T-cell (primary cell): ENCODE data around the gene MAS1L. TPM values are rescaled to one million over a fixed set of nuclear protein-coding genes. Genes with fewer than 3 reads are reported as not detected.

Experiments
- ATAC-seq, 4 experiments: fragments of 200-7000 bp in 3 of 4; fragments of 150-1000 bp in 1 of 4; cut with Tn5 transposase; replicated peaks in 1 of 4; 1 replicate in 3 of 4; 2 replicates in 1 of 4; pipeline ENCODE4 v1.10.0; 2021; ENCODE audit warnings: moderate library complexity in 3 of 4, mild to moderate bottlenecking in 2 of 4, moderate number of reproducible peaks in 1 of 4
- CTCF ChIA-PET, 2 donors: fragments of 300-600 bp; sonication (Branson Sonifier 250); formaldehyde crosslinking; loops; one replicate each; lab custom pipeline; 2022; ENCODE audit warnings: antibody characterized with exemption in 2 of 2; lab: Charles Lee
- POLR2A ChIA-PET, 2 donors: fragments of 300-600 bp; sonication (Branson Sonifier 250); formaldehyde crosslinking; loops; one replicate each; lab custom pipeline; 2022; ENCODE audit warnings: antibody characterized with exemption in 2 of 2; lab: Charles Lee
- DNase-seq, 35 experiments: peaks; one replicate each; pipeline versions ENCODE4 v3.0.0 to v3.0.0-alpha.2; 2013 to 2023
- H3K27ac ChIP-seq: one replicate; pipeline ENCODE4 v1.5.1; 2013; ENCODE audit warnings: low read length
- H3K27me3 ChIP-seq, 2 experiments: replicated peaks in 1 of 2; 1 replicate in 1 of 2; 2 replicates in 1 of 2; pipeline versions ENCODE4 v1.6.1 to v1.7.0; 2013; ENCODE audit warnings: low read length in 1 of 2, mixed read lengths in 1 of 2; ENCODE audit not compliant: control insufficient read depth in 2 of 2, insufficient read depth in 2 of 2; ENCODE audit errors: extremely low read depth in 1 of 2
- H3K36me3 ChIP-seq, 2 donors: 1 replicate in 1 of 2; 2 replicates in 1 of 2; pipeline versions ENCODE4 v1.6.1 to v1.7.0; 2013; ENCODE audit warnings: low read length in 1 of 2; ENCODE audit not compliant: control insufficient read depth in 2 of 2, insufficient read depth in 1 of 2; ENCODE audit errors: extremely low read depth in 1 of 2
- H3K4me1 ChIP-seq, 2 experiments: 1 replicate in 1 of 2; 2 replicates in 1 of 2; pipeline versions ENCODE4 v1.6.1 to v1.7.0; 2013; ENCODE audit warnings: low read length in 2 of 2, mixed read lengths in 1 of 2; ENCODE audit not compliant: insufficient read depth in 2 of 2, control insufficient read depth in 1 of 2; ENCODE audit errors: extremely low read depth in 1 of 2
- H3K4me3 ChIP-seq, 2 donors: 1 replicate in 1 of 2; 2 replicates in 1 of 2; pipeline versions ENCODE4 v1.5.1 to v1.7.0; 2013; ENCODE audit warnings: mild to moderate bottlenecking in 2 of 2, low read length in 1 of 2, moderate library complexity in 1 of 2; ENCODE audit not compliant: control insufficient read depth in 1 of 2; ENCODE audit errors: extremely low read depth in 1 of 2
- H3K9me3 ChIP-seq: 2 replicates; pipeline ENCODE4 v1.7.0; 2013
- H3K27ac Mint-ChIP-seq, 2 donors: one replicate each; pipeline ENCODE4 v1.8.0; 2020 to 2021; ENCODE audit warnings: mild to moderate bottlenecking in 2 of 2, mixed read lengths in 2 of 2
- H3K27me3 Mint-ChIP-seq, 2 donors: one replicate each; pipeline ENCODE4 v1.8.0; 2021 to 2022; ENCODE audit warnings: mixed read lengths in 2 of 2
- H3K36me3 Mint-ChIP-seq: one replicate; pipeline ENCODE4 v1.8.0; 2021; ENCODE audit warnings: mixed read lengths
- H3K4me1 Mint-ChIP-seq, 3 donors: one replicate each; pipeline ENCODE4 v1.8.0; 2020 to 2022; ENCODE audit warnings: mixed read lengths in 3 of 3, mild to moderate bottlenecking in 1 of 3
- H3K4me3 Mint-ChIP-seq, 3 donors: one replicate each; pipeline ENCODE4 v1.8.0; 2020 to 2022; ENCODE audit warnings: mild to moderate bottlenecking in 3 of 3, mixed read lengths in 3 of 3, moderate library complexity in 3 of 3
- H3K9me3 Mint-ChIP-seq, 3 donors: one replicate each; pipeline ENCODE4 v1.8.0; 2020 to 2022; ENCODE audit warnings: mixed read lengths in 3 of 3
- WGBS: methylation state at CpG from one replicate; pipeline ENCODE4 v1.1.5; 2013; ENCODE audit warnings: missing lambda C conversion rate; ENCODE audit not compliant: insufficient coverage; 5-methylcytosine and 5-hydroxymethylcytosine counted together
- total RNA-seq, 35 experiments: library from RNA in 6 of 35; stranded (reverse) in 6 of 35; fragments of 120-200 nt in 1 of 35; gene quantifications; one replicate each; pipeline versions ENCODE4 v1.2.1 to v1.2.4 and lab custom pipeline; 2013 to 2026

MAS1L gene
- total RNA-seq, 5 donors from 2014 or later (not counting 1 experiment from before 2014, with no cell fraction given): not detected

DNA sequence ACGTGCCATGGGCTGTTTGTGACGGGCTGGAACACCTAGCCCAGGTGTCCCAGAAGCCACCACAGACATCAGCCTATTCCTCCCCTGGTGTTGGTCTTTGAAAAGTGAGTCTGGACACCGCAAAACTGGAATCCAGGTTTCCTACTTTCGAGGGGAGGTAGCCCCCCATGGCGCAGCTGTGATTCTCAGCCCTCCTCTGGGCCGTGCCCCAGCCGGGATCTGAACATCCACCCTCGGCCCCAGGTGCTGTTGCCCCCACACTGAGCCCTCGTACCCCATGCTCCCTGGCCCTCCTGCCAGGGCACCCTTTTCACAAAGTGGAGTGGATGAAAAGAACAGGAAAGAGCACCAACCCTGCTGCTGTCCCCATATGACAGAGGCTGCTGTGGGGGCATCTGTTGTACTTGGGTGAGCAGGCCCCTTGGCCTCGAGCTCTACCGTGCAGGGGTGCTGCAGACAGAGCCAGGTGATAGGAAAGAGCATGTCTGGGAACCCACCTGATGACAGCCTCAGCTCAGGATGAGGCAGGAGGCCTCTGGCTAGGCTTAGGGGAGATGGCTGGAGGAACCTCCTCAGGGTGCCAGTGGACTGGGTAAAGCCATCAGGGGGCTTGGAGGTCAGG, 18.8 kb upstream of the MAS1L start:
- Histone ChIP-seq H3K9me3 (no peaks in the 10 kb centered on the region), H3K27me3 (peaks cover 0 to 44% of the 10 kb centered on the region in 2 experiments), H3K36me3 (no peaks in the 10 kb centered on the region), H3K4me3 (no peak overlapping the region), H3K4me1 (no peaks in the 10 kb centered on the region), H3K27ac (no peak overlapping the region)
- no peak for DNase-seq
- Mint-ChIP-seq H3K4me3 (no peak overlapping the region), H3K27ac (no peak overlapping the region), H3K36me3 (no peaks in the 10 kb centered on the region), H3K9me3 (no peaks in the 10 kb centered on the region), H3K27me3 (peaks cover 15 to 23% of the 10 kb centered on the region in 2 donors), H3K4me1 (no peaks in the 10 kb centered on the region)
- POLR2A ChIA-PET: no interaction called here
- ATAC-seq: no peak
- CTCF ChIA-PET: no interaction called here
- WGBS: 72% methylated on average over 9 of the region's 11 CpGs

DNA sequence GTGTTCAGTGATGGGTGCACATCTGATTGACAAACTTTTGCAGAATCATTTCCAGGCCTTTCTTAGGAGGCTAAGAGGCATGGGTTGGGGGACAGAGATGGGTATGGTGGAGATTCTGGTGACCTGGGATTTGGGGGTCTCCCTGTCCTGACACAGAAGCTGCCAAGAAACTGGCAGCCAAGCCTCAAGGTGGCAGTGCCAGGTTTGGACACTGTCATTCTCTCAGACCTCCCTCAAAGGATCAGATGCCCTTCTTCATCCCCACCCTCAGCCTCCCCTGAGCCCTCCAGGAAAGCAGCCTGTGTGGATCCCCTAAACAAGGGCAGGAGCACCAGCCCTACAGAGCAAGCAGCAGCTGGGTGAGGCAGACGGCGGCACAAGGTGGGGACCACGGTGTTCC, 18.1 kb upstream of the MAS1L start:
- H3K27ac Mint-ChIP-seq: no peak overlapping the region
- H3K27me3 Mint-ChIP-seq: peaks cover 12 to 26% of the 10 kb centered on the region in 2 donors
- H3K36me3 Mint-ChIP-seq: no peaks in the 10 kb centered on the region
- Histone ChIP-seq H3K4me3 (no peak overlapping the region), H3K9me3 (no peaks in the 10 kb centered on the region), H3K27ac (no peak overlapping the region), H3K36me3 (no peaks in the 10 kb centered on the region), H3K4me1 (no peaks in the 10 kb centered on the region), H3K27me3 (peaks cover 0 to 49% of the 10 kb centered on the region in 2 experiments)
- H3K4me3 Mint-ChIP-seq: no peak overlapping the region
- ChIA-PET CTCF (no interaction called here), POLR2A (no interaction called here)
- DNase-seq (no peak), ATAC-seq (no peak)
- no peaks in the 10 kb centered on the region for H3K9me3 Mint-ChIP-seq
- no peaks in the 10 kb centered on the region for H3K4me1 Mint-ChIP-seq
- 89% methylated on average over 3 of the region's 3 CpGs for WGBS

DNA sequence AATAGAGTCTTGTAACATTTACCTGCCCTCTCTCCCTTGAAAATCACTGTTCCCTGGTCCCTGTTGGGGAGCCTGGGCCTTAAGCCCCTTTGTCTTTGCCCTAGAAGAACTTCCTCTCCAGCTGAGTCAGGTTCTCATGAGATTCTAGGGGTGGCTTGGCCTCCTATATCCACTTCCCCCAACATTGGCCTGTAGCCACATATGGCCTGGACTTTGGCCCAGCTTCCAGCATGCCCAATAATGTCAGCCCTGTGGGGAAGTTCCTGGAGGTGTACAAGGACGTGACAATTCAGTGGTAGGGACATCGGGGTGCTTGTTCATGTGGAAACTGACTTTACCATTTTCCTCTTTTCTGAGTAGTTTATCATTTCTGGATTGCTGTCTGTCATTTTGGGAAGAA, 17.2 kb upstream of the MAS1L start:
- no peak for ATAC-seq
- H3K36me3 ChIP-seq: no peaks in the 10 kb centered on the region
- Mint-ChIP-seq H3K27me3 (peaks cover 15 to 27% of the 10 kb centered on the region in 2 donors), H3K4me3 (no peak overlapping the region), H3K27ac (no peak overlapping the region), H3K36me3 (no peaks in the 10 kb centered on the region), H3K4me1 (no peaks in the 10 kb centered on the region), H3K9me3 (no peaks in the 10 kb centered on the region)
- POLR2A ChIA-PET: no interaction called here
- peaks cover 0 to 55% of the 10 kb centered on the region in 2 experiments for H3K27me3 ChIP-seq
- no peak for DNase-seq
- H3K27ac ChIP-seq: no peak overlapping the region
- CTCF ChIA-PET: no interaction called here
- no CpG with 5 or more reads among the region's 2 CpGs for WGBS
- H3K4me3 ChIP-seq: no peak overlapping the region
- no peaks in the 10 kb centered on the region for H3K4me1 ChIP-seq
- H3K9me3 ChIP-seq: no peaks in the 10 kb centered on the region

DNA sequence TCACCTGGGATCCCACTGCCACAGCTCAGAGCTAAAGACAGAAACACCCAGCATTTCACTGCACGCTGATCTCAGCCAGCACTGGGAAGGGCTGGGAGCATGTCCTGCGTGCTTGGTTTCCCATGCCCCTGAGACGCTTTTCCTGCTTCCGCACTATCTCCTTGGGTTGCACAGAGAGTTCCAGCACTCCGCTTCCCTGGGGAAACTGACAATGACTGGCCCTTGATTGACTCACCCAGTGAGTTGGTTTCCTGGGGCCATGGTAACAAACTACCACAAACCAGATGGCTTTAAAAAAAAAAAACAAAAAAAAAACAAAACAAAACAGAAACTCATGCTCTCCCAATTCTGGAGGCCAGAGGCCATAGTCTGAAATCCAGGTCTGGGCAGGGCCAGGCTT, 14.8 kb upstream of the MAS1L start:
- POLR2A ChIA-PET: no interaction called here
- Histone ChIP-seq H3K27ac (no peak overlapping the region), H3K4me1 (no peaks in the 10 kb centered on the region), H3K9me3 (no peaks in the 10 kb centered on the region), H3K36me3 (no peaks in the 10 kb centered on the region), H3K4me3 (no peak overlapping the region), H3K27me3 (peaks cover 0 to 47% of the 10 kb centered on the region in 2 experiments)
- H3K27me3 Mint-ChIP-seq: peaks cover 21 to 34% of the 10 kb centered on the region in 2 donors
- no peak overlapping the region for H3K4me3 Mint-ChIP-seq
- H3K9me3 Mint-ChIP-seq: no peaks in the 10 kb centered on the region
- DNase-seq (no peak), ATAC-seq (no peak)
- H3K36me3 Mint-ChIP-seq: no peaks in the 10 kb centered on the region
- CTCF ChIA-PET: no interaction called here
- H3K4me1 Mint-ChIP-seq: no peaks in the 10 kb centered on the region
- WGBS: 85% methylated on average over 5 of the region's 5 CpGs
- H3K27ac Mint-ChIP-seq: no peak overlapping the region

DNA sequence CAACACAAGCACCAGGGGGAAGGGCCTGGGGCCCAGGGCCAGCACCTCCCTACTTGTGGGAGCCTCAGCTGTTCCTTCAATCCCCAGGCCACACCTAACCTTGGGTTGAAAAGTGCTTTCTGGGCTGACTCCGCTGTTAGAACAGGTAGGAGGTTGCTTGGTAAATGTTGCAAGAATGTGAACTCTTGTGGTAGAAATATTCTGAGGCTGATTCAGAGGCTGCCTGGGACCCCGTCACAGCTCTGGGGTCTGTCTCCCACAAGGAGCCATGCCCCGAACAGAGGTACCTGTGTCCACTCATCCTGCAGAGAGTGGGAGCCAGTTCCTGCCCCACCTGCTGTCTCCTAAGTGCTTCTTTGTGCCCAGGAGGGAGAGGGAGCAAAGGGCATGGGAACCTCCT, 14.4 kb upstream of the MAS1L start:
- no peak overlapping the region for H3K27ac ChIP-seq
- H3K4me3 ChIP-seq: no peak overlapping the region
- Mint-ChIP-seq H3K4me1 (no peaks in the 10 kb centered on the region), H3K27me3 (peaks cover 25 to 37% of the 10 kb centered on the region in 2 donors), H3K9me3 (no peaks in the 10 kb centered on the region), H3K27ac (no peak overlapping the region), H3K36me3 (no peaks in the 10 kb centered on the region), H3K4me3 (no peak overlapping the region)
- no peaks in the 10 kb centered on the region for H3K36me3 ChIP-seq
- no peak for ATAC-seq
- ChIA-PET CTCF (no interaction called here), POLR2A (no interaction called here)
- WGBS: 75% methylated on average over 2 of the region's 3 CpGs
- H3K9me3 ChIP-seq: no peaks in the 10 kb centered on the region
- H3K27me3 ChIP-seq: peaks cover 0 to 49% of the 10 kb centered on the region in 2 experiments
- DNase-seq: no peak
- no peaks in the 10 kb centered on the region for H3K4me1 ChIP-seq

DNA sequence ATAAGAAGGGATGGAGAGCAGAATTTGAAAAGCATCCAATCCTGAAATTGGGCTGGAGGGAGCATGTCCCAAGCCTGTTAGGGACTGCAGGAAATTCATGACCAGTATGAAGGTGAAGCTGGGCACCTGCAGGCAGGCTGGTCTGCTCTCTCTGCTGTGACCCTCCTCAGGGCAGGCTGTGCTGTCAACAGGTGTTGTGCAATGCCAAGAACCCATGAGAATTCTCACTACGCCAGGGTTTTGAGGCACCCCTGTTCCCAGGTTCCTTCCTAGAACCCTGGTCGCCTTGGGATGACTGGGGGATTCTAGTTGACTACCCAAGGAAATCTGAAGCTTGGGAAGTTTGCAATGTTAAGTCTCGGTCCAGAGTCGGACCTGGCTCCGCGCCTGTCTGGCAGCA, 13.3 kb upstream of the MAS1L start:
- H3K4me1 Mint-ChIP-seq: no peaks in the 10 kb centered on the region
- POLR2A ChIA-PET: no interaction called here
- CTCF ChIA-PET: no interaction called here
- DNase-seq (no peak), ATAC-seq (no peak)
- no peak overlapping the region for H3K4me3 Mint-ChIP-seq
- H3K27ac ChIP-seq: no peak overlapping the region
- H3K27me3 ChIP-seq: peaks cover 0 to 42% of the 10 kb centered on the region in 2 experiments
- no peak overlapping the region for H3K27ac Mint-ChIP-seq
- no peaks in the 10 kb centered on the region for H3K36me3 Mint-ChIP-seq
- H3K36me3 ChIP-seq: no peaks in the 10 kb centered on the region
- H3K9me3 Mint-ChIP-seq: no peaks in the 10 kb centered on the region
- no peaks in the 10 kb centered on the region for H3K4me1 ChIP-seq
- H3K9me3 ChIP-seq: no peaks in the 10 kb centered on the region
- peaks cover 33 to 37% of the 10 kb centered on the region in 2 donors for H3K27me3 Mint-ChIP-seq
- WGBS: 83% methylated on average over 6 of the region's 6 CpGs
- no peak overlapping the region for H3K4me3 ChIP-seq

DNA sequence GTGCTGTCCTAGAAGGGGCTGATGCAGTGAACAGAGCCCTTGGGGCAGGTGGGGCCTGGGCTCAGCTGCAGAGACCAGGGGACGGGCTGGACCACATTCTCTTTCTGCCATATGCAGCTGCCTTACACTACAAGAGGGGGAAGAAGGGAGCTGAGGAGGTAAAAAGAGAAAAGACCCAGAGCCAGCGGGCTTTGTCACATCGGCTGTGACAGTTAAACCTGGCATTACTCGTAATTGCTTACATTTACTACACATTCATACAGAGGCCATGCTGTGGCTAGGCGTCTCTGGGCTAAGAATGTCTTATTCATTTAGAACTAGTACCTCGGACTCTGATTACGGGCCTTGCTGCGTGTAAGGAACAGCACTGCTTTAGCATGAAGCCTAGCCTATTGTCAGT, 12.8 kb upstream of the MAS1L start:
- 90% methylated on average over 4 of the region's 8 CpGs for WGBS
- Mint-ChIP-seq H3K27ac (no peak overlapping the region), H3K36me3 (no peaks in the 10 kb centered on the region), H3K9me3 (no peaks in the 10 kb centered on the region), H3K4me1 (no peaks in the 10 kb centered on the region), H3K27me3 (peaks cover 34 to 36% of the 10 kb centered on the region in 2 donors), H3K4me3 (no peak overlapping the region)
- H3K36me3 ChIP-seq: no peaks in the 10 kb centered on the region
- no peak overlapping the region for H3K27ac ChIP-seq
- H3K4me3 ChIP-seq: no peak overlapping the region
- no peaks in the 10 kb centered on the region for H3K9me3 ChIP-seq
- DNase-seq (no peak), ATAC-seq (no peak)
- H3K27me3 ChIP-seq: peaks cover 0 to 39% of the 10 kb centered on the region in 2 experiments
- POLR2A ChIA-PET: no interaction called here
- CTCF ChIA-PET: no interaction called here
- no peaks in the 10 kb centered on the region for H3K4me1 ChIP-seq
